ENCODE measurements around the gene PRKN.

PRKN gene

GRCh38 chr6:161613711-161614110 is 1113.9 kb downstream of the PRKN start:
- DNase-seq (ENCODE audit: low read depth in 2 of 2): no peak

GRCh38 chr6:161608771-161609170 is 1118.8 kb downstream of the PRKN start:
- no peak for DNase-seq (ENCODE audit: low read depth in 2 of 2)

GRCh38 chr6:161607696-161608297 is 1119.8 kb downstream of the PRKN start:
- no peak for DNase-seq (ENCODE audit: low read depth in 2 of 2)

GRCh38 chr6:161602359-161602758 is 1125.2 kb downstream of the PRKN start:
- DNase-seq (ENCODE audit: low read depth in 2 of 2): no peak

GRCh38 chr6:161598896-161599295 is 1128.7 kb downstream of the PRKN start:
- no peak for DNase-seq (ENCODE audit: low read depth in 2 of 2)

- no peak for DNase-seq (ENCODE audit: low read depth in 2 of 2)
These were observed 1130.6 kb downstream of the PRKN start for GRCh38 chr6:161596807-161597520.

- no peak for DNase-seq (ENCODE audit: low read depth in 2 of 2)
These were observed 1133.2 kb downstream of the PRKN start for GRCh38 chr6:161594412-161594811.

GRCh38 chr6:161590961-161591627 is 1136.5 kb downstream of the PRKN start:
- DNase-seq (ENCODE audit: low read depth in 2 of 2): no peak

GRCh38 chr6:161586887-161587286 is 1140.7 kb downstream of the PRKN start:
- DNase-seq (ENCODE audit: low read depth in 2 of 2): no peak

- DNase-seq (ENCODE audit: low read depth in 2 of 2): no peak
These were observed 1142.8 kb downstream of the PRKN start for GRCh38 chr6:161584621-161585340.

- DNase-seq (ENCODE audit: low read depth in 2 of 2): no peak
These were observed 1143.5 kb downstream of the PRKN start for GRCh38 chr6:161584051-161584450.

- DNase-seq (ENCODE audit: low read depth in 2 of 2): no peak
These were observed 1144.0 kb downstream of the PRKN start for GRCh38 chr6:161583584-161583983.

GRCh38 chr6:161578478-161578877 is 1149.1 kb downstream of the PRKN start:
- DNase-seq (ENCODE audit: low read depth in 2 of 2): no peak

GRCh38 chr6:161575523-161576254 is 1151.9 kb downstream of the PRKN start:
- DNase-seq (ENCODE audit: low read depth in 2 of 2): no peak

GRCh38 chr6:161568885-161569456 is 1158.6 kb downstream of the PRKN start:
- no peak for DNase-seq (ENCODE audit: low read depth in 2 of 2)

GRCh38 chr6:161564952-161565351 is 1162.6 kb downstream of the PRKN start:
- DNase-seq (ENCODE audit: low read depth in 2 of 2): no peak

GRCh38 chr6:161561908-161562307 is 1165.7 kb downstream of the PRKN start:
- no peak for DNase-seq (ENCODE audit: low read depth in 2 of 2)

- no peak for DNase-seq (ENCODE audit: low read depth in 2 of 2)
These were observed 1170.0 kb downstream of the PRKN start for GRCh38 chr6:161557333-161558107.

- DNase-seq (ENCODE audit: low read depth in 2 of 2): no peak
These were observed 1172.7 kb downstream of the PRKN start for GRCh38 chr6:161554883-161555282.

- no peak for DNase-seq (ENCODE audit: low read depth in 2 of 2)
These were observed 1177.5 kb downstream of the PRKN start for GRCh38 chr6:161549977-161550655.

Measured in stimulated activated CD4-positive, alpha-beta T cell treated with anti-CD3 and anti-CD28 coated beads, Interleukin-1b, Interleukin-23, amount 100 ng/mL, for 1 hour (primary cell).